GM12878 (cell line): Measurements from ENCODE around the gene ADGRF1. TPM values are rescaled to one million over a fixed set of nuclear protein-coding genes. Genes with fewer than 3 reads are reported as not detected.

Source experiments
- ATAC-seq: fragments of 200-7000 bp; cut with Tn5 transposase; 3 replicates; pipeline ENCODE4 v1.9.1; 2020; ENCODE audit warnings: mild to moderate bottlenecking, moderate library complexity
- BruUV-seq: library from RNA; stranded (reverse); fragments of 400-500 nt; replicated peaks from 2 replicates; lab custom pipeline; 2021; lab: Mats Ljungman, UMichigan
- CTCF ChIA-PET: fragments of 300-600 bp; sonication (Branson Sonifier 250); formaldehyde crosslinking; extraction: SDS; loops from one replicate; lab custom pipeline; 2021; ENCODE audit warnings: inconsistent platforms; lab: Yijun Ruan, JAX
- POLR2A ChIA-PET: fragments of 350-600 bp; formaldehyde crosslinking; extraction: SDS; loops from one replicate; lab custom pipeline; 2021; ENCODE audit warnings: inconsistent platforms; lab: Charles Lee
- RAD21 ChIA-PET: fragments of 300-600 bp; sonication (Branson Sonifier 250); formaldehyde crosslinking; loops from one replicate; lab custom pipeline; 2023; ENCODE audit warnings: antibody characterized with exemption; ENCODE audit not compliant: unreplicated experiment; lab: Charles Lee
- SMC1A ChIA-PET: fragments of 300-600 bp; sonication (Branson Sonifier 250); formaldehyde crosslinking; loops from one replicate; lab custom pipeline; 2023; ENCODE audit not compliant: unreplicated experiment, uncharacterized antibody; lab: Charles Lee
- DNase-seq: peaks from one replicate; pipeline ENCODE4 v3.0.0-alpha.2; 2011; ENCODE audit warnings: low read depth, low spot score
- FAIRE-seq: peaks from 3 replicates; lab custom pipeline; 2011; peaks lifted over from hg19 to GRCh38; lab: Jason Lieb, UNC
- H2AFZ ChIP-seq: 2 replicates; pipeline ENCODE4 v1.6.0; 2011; ENCODE audit warnings: low read depth, low read length, control low read depth; ENCODE audit not compliant: control insufficient read depth
- H3K27ac ChIP-seq: 2 replicates; pipeline ENCODE4 v1.5.1; 2011; ENCODE audit warnings: control low read depth; ENCODE audit not compliant: control insufficient read depth, insufficient read depth
- H3K27me3 ChIP-seq, 2 experiments: replicated peaks in 1 of 2; 2 replicates each; pipeline versions ENCODE4 v1.6.0 to v1.6.1; 2011; ENCODE audit warnings: low read length in 1 of 2; ENCODE audit not compliant: control insufficient read depth in 2 of 2, insufficient read depth in 2 of 2
- H3K36me3 ChIP-seq, 2 experiments: 2 replicates each; pipeline ENCODE4 v1.5.1; 2011; ENCODE audit warnings: low read length in 1 of 2; ENCODE audit not compliant: control insufficient read depth in 2 of 2, insufficient read depth in 2 of 2
- H3K4me1 ChIP-seq: 2 replicates; pipeline ENCODE4 v1.6.1; 2011; ENCODE audit warnings: mild to moderate bottlenecking, low read length, moderate library complexity, mixed read lengths; ENCODE audit not compliant: control insufficient read depth, insufficient read depth
- H3K4me2 ChIP-seq: 2 replicates; pipeline ENCODE4 v1.6.0; 2011; ENCODE audit warnings: control low read depth; ENCODE audit not compliant: control insufficient read depth, insufficient read depth
- H3K4me3 ChIP-seq: fragments of 200-600 bp; sonication (generic); 2 replicates; pipeline ENCODE4 v1.5.1; 2016
- H3K79me2 ChIP-seq: 2 replicates; pipeline ENCODE4 v1.6.0; 2011; ENCODE audit warnings: low read length; ENCODE audit not compliant: control insufficient read depth, insufficient read depth
- H3K9ac ChIP-seq: 2 replicates; pipeline ENCODE4 v1.8.0; 2011; ENCODE audit warnings: low read length, control low read depth, mixed read lengths; ENCODE audit not compliant: control insufficient read depth, insufficient read depth
- H3K9me3 ChIP-seq: replicated peaks from 3 replicates; pipeline ENCODE4 v1.5.1; 2011; ENCODE audit warnings: mild to moderate bottlenecking, low read length; ENCODE audit not compliant: control insufficient read depth, insufficient read depth
- H4K20me1 ChIP-seq: 2 replicates; pipeline ENCODE4 v1.6.0; 2011; ENCODE audit not compliant: control insufficient read depth, insufficient read depth
- CHD4 ChIP-seq: fragments of 200-600 bp; sonication (generic); IDR thresholded peaks from 2 replicates; pipeline ENCODE4 v1.6.1; 2016; ENCODE audit warnings: mild to moderate bottlenecking
- EGR1 ChIP-seq, 2 experiments: IDR thresholded peaks; 1 replicate in 1 of 2; 2 replicates in 1 of 2; pipeline ENCODE4 v1.6.1; 2011 to 2012; ENCODE audit warnings: low read depth in 2 of 2, low read length in 2 of 2, borderline replicate concordance in 1 of 2, mild to moderate bottlenecking in 1 of 2, moderate library complexity in 1 of 2
- NFXL1 ChIP-seq: fragments of 450-650 bp; IDR thresholded peaks from 2 replicates; pipeline ENCODE4 v1.6.1; 2017; ENCODE audit warnings: antibody characterized with exemption, mild to moderate bottlenecking, borderline replicate concordance
- NFYB ChIP-seq: IDR thresholded peaks from 2 replicates; pipeline ENCODE4 v1.6.1; 2011; ENCODE audit warnings: low read depth, mild to moderate bottlenecking, low read length, improper control_type of control experiment, moderate library complexity; ENCODE audit not compliant: insufficient read depth
- NR2C2 ChIP-seq: IDR thresholded peaks from 2 replicates; pipeline ENCODE4 v1.6.1; 2011; ENCODE audit warnings: borderline replicate concordance, low read depth; ENCODE audit not compliant: control insufficient read depth, insufficient read length
- WGBS: methylation state at CpG from one replicate; pipeline ENCODE4 v1.1.6; 2016; ENCODE audit warnings: low lambda C conversion rate; ENCODE audit not compliant: insufficient replicate concordance, insufficient coverage; ENCODE audit errors: missing lambda C conversion rate; 5-methylcytosine and 5-hydroxymethylcytosine counted together
- in situ Hi-C: fragments of 300-500 bp; cut with MboI; formaldehyde crosslinking; loops from 9 replicates; pipeline ENCODE4 v1.14.3; 2018; ENCODE audit warnings: mixed read lengths
- intact Hi-C: fragments of 100-400 bp; cut with micrococcal nuclease; formaldehyde crosslinking; loops from one replicate; pipeline ENCODE4 v1.14.2; 2022; ENCODE audit not compliant: unreplicated experiment
- polyA plus RNA-seq, 11 experiments: library from polyadenylated mRNA; depleted of rRNA in 4 of 11; unstranded in 6 of 11; stranded (reverse) in 5 of 11; fragments of >200 nt; fragmentation: Nextera tagmentation in 4 of 11; fragmentation: Illumina TruSeq in 1 of 11; extraction: Ambion mirVana in 4 of 11; extraction: Trizol in 1 of 11; gene quantifications; 1 replicate in 1 of 11; 2 replicates in 10 of 11; pipeline versions ENCODE4 v1.2.1 to v1.2.3, GENCODE V29; 2011 to 2016; ENCODE audit warnings: inconsistent platforms in 2 of 11, missing spikeins in 2 of 11, low read depth in 1 of 11
- total RNA-seq, 4 experiments: library from RNA; depleted of rRNA in 3 of 4; stranded (reverse); fragments of >200 nt in 3 of 4; fragmentation: Illumina TruSeq in 1 of 4; extraction: Trizol in 1 of 4; gene quantifications; 2 replicates each; pipeline versions ENCODE4 v1.2.1 to v1.2.3, GENCODE V29; 2013 to 2021
- TF ChIP-seq, protein P1 (sequence below): fragments of 450-650 bp; IDR thresholded peaks from 2 replicates; pipeline ENCODE4 v1.6.1; 2016; ENCODE audit warnings: mild to moderate bottlenecking
- TF ChIP-seq, protein P2 (sequence below): fragments of 450-650 bp; conservative IDR thresholded peaks from 2 replicates; pipeline ENCODE4 v1.6.1; 2017; ENCODE audit warnings: mild to moderate bottlenecking, moderate library complexity

The ADGRF1 gene
- total and polyA plus RNA-seq, 10 of the 15 experiments (the other 5 are each of a cell fraction or from before 2014, with no cell fraction given) = 0.05 TPM; not detected in 9

GRCh38 chr6:46983007-46983411 is 59.1 kb downstream of the ADGRF1 start (continued):
- no peak for TF ChIP-seq EGR1 (IDR thresholded peaks at IDR 0.05; ENCODE audit: borderline replicate concordance in 1 of 2, low read depth in 2 of 2, low read length in 2 of 2)
- TF ChIP-seq NFYB = no peak
- TF ChIP-seq, all 136 proteins: peak for 0

DNA sequence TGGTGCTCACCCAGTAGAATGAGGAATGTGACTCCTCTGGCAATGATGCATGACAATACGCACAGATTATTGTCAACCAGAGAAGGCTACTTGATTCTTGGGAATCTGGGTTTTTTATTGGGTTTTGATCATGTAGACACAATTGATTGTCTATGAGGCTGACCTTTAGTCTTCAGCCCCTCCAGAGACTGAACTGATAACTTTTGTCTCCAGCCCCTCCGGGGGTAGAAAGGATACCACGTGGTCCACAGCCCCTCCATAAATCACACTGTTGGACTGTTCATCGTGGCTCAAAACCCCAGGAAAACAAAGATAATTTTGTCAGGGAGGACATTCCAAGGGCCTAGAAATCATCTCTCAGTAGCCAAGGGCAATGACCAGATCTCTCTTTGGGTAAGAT is 62.9 kb downstream of the ADGRF1 start:
- no TSS peak for BruUV-seq
- in situ Hi-C loops = no loop called here
- no peaks in the 10 kb centered on the region for H3K9me3 ChIP-seq
- ATAC-seq = no peak
- no peaks in the 10 kb centered on the region for H3K4me1 ChIP-seq
- FAIRE-seq = no peak
- WGBS = 10% methylated on average over 4 of the region's 4 CpGs
- H3K9ac ChIP-seq = no peak overlapping the region
- no peaks in the 10 kb centered on the region; a peak in 1 of 4 replicates for H3K27me3 ChIP-seq
- no peak overlapping the region for H3K4me2 ChIP-seq
- no peak overlapping the region for H2AFZ ChIP-seq
- no peak for DNase-seq
- ChIA-PET POLR2A (no interaction called here), CTCF (no interaction called here), RAD21 (no interaction called here), SMC1A (no interaction called here)
- TF ChIP-seq, protein P1, sequence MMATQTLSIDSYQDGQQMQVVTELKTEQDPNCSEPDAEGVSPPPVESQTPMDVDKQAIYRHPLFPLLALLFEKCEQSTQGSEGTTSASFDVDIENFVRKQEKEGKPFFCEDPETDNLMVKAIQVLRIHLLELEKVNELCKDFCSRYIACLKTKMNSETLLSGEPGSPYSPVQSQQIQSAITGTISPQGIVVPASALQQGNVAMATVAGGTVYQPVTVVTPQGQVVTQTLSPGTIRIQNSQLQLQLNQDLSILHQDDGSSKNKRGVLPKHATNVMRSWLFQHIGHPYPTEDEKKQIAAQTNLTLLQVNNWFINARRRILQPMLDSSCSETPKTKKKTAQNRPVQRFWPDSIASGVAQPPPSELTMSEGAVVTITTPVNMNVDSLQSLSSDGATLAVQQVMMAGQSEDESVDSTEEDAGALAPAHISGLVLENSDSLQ = no peak
- no peak for TF ChIP-seq NR2C2
- TF ChIP-seq, protein P2, sequence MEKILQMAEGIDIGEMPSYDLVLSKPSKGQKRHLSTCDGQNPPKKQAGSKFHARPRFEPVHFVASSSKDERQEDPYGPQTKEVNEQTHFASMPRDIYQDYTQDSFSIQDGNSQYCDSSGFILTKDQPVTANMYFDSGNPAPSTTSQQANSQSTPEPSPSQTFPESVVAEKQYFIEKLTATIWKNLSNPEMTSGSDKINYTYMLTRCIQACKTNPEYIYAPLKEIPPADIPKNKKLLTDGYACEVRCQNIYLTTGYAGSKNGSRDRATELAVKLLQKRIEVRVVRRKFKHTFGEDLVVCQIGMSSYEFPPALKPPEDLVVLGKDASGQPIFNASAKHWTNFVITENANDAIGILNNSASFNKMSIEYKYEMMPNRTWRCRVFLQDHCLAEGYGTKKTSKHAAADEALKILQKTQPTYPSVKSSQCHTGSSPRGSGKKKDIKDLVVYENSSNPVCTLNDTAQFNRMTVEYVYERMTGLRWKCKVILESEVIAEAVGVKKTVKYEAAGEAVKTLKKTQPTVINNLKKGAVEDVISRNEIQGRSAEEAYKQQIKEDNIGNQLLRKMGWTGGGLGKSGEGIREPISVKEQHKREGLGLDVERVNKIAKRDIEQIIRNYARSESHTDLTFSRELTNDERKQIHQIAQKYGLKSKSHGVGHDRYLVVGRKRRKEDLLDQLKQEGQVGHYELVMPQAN = no peak
- no peak for TF ChIP-seq CHD4
- TF ChIP-seq NFXL1 = no peak
- intact Hi-C loops = no loop called here
- H3K36me3 ChIP-seq = no peaks in the 10 kb centered on the region
- no peaks in the 10 kb centered on the region for H4K20me1 ChIP-seq
- H3K79me2 ChIP-seq = no peaks in the 10 kb centered on the region
- H3K4me3 ChIP-seq = no peak overlapping the region
- no peak overlapping the region for H3K27ac ChIP-seq
